ENCODE results near the gene GBX2.

Gene GBX2

GRCh38 chr2:236180076-236180816, 12.1 kb upstream of the GBX2 start:
- no peak for DNase-seq

DNA sequence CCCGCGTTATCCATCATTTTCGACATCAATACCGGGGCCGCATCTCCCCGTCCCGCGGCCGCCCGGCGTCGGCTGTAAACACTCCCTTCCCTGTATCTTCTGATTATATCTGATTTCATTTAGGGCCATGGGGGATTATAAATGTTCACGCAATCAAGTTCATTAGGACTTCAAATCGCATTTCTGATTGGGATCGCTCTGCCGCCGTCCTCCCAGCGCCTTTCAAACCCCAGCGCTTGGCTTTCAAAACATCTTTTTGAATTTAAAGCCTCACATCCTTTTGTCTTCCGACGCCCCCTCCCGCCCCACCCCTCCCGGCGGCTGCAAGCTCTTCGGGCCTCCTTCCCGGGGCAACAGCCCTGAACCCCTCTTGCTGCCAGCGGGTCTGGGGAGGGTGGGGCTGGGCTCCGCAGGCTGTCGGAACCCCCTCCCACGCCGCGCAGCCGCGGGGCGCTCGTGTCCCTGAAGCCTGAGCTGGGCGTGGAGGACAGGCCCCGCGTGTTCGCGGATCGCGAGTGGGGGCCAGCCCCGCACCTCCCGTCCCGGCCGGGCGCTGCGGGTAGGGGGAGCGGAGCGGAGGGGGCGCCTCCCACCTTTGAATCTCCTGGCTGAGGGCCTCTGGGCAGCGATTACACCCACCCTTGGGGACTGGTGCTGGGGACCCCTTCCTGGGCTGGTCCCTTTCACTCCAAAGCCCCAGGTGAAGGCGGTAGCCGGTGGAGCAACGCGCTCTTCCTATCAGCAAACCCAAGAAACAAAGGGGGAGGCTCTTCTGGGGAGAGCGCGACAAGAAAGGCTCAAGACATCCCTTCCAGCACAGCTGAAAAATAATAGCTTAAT, 11.3 kb upstream of the GBX2 start:
- no peak for DNase-seq

GRCh38 chr2:236178890-236179235, 10.7 kb upstream of the GBX2 start:
- DNase-seq: no peak

DNA sequence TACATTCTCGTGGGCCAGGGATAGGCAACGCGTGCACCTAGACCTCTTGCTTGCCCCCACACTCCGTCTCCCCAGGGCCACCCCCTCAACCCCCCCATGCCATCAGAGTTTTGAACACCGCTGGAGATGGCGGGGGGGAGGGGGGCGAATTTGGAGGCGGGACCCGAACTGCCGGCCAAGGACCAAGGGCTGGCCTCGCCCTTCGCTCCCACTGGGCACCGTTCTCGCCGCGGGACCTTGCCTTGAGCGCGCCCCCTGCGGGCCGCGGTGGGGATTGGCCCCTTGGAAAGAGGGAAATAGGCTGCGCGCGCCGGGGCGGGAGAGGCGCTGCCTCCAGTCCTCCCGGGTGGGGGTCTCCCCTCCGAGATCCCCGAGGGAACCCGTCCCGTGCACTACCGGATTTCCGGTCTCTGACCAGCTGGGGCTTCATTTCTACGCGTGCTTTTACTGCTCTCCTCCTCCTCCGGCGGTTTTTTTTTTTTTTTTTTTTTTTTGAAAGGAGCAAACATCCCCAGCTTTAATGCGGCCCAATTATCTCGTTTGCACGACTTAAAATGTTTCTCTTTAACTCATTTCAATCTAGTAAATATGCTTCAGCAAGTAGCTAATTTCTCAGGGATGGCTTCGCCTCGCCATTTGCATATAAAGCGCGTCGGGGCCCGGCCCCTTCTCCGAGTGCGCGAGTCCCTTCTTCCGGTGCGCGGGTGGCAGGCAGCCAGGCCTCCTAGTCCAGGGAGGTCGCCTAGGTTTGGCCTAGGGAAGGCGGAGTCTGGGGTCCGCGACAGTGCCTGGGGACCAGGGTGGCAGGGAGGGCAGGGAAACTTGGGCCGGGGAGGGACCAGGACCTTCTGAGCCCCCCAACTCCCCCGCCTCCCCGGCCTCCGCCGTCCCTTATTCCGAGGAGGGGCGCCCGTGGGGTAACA, 10.0 kb upstream of the GBX2 start:
- DNase-seq: no peak

- no peak for DNase-seq
Observed at GRCh38 chr2:236177604-236177966, 9.4 kb upstream of the GBX2 start.

GRCh38 chr2:236176951-236177350, 8.8 kb upstream of the GBX2 start:
- DNase-seq: no peak

DNA sequence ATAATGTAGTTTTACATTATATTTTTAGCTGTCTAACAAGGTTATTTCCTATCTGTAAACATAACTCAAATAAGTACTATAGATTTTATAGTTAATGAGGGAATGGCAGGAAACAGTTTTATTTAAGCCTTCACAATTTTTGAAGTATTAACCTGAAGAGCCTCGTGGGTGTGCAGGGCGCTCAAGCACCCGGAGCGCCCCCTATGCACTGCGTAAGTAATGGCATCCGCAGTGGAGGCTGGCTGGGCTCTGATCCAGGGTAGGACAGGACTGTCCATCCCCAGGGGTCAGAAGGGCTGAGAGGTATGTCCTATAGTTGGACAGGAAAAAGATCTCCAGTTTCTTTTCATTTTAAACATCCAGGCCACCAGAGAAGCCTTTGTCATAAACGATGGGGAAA, 8.2 kb upstream of the GBX2 start:
- no peak for DNase-seq

GRCh38 chr2:236175548-236176150, 7.5 kb upstream of the GBX2 start:
- DNase-seq: no peak

DNA sequence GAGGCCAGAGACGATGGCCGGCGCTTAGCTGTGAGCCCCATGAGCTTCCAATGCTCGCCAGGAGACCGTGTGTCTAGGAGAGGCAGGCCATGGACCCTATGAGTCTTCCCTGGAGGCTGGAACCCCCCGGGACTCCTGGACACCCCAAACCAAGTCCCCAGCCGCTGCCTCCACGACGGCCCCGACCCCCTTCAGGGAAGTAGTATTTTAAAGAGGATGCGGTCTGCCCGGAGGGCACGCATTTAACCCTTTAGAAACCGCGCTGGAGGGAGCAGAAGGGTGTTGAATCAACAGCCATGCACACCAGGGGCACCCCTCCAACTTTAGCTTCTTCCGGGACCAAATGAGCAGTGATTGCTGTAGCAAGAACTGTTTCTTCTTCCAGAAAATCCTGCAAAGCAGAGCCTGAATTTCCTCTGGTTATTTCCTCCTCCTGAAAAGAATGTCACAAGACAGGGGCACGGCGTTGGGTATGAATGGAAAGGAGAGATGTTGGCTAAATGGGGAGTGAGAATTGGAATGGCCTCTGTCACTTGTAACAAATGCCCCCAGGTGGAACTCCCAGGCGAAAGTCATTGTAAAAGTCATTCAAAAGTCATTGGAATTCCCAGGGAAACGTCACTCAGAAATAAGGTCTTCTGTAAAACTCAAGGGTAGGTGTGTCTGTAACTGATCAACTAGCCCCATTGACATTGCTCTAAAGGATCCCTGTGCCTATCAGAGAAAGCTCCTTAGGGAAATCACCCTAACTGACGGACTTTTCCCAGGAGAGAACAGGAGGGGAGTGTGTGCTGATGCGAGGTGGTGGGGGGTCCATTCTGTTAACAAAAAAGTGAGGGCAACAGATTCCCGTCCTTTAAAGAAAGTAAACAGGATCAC, 5.8 kb upstream of the GBX2 start:
- DNase-seq: no peak

DNA sequence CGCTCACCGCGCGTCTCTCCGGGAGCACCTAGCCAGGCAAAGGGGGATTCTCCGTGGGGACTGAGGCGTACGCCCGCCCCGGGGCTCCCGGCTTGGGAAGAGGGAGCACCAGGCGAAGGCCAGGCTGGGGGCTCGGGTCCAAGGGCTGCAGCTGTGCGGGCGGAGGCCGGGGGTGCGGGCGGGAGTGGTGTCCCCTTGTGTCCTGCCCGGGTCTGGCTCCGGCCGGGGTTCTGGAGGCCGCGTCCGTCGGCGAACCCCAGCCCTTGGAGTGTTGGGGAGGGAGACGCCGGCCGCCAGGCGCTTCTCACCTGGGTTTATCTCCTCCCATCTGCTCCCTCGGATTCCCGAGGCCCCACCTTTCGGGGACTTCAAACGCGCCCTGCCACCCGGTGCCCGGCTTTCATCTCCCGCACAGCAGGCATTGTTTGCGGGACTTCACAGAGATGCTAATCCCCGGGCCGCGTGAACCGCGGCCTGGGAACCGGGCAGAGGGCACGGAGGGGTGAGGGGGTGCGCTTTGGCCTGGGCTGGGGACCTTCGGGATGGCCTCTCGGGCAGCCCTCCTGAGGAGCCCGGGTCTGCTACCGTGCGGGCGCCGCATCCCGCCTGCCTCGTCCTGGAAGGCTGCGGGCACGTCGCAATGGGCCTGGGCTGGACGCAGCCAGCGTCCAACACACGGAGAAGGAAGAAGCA, 5.0 kb upstream of the GBX2 start:
- no peak for DNase-seq

DNA sequence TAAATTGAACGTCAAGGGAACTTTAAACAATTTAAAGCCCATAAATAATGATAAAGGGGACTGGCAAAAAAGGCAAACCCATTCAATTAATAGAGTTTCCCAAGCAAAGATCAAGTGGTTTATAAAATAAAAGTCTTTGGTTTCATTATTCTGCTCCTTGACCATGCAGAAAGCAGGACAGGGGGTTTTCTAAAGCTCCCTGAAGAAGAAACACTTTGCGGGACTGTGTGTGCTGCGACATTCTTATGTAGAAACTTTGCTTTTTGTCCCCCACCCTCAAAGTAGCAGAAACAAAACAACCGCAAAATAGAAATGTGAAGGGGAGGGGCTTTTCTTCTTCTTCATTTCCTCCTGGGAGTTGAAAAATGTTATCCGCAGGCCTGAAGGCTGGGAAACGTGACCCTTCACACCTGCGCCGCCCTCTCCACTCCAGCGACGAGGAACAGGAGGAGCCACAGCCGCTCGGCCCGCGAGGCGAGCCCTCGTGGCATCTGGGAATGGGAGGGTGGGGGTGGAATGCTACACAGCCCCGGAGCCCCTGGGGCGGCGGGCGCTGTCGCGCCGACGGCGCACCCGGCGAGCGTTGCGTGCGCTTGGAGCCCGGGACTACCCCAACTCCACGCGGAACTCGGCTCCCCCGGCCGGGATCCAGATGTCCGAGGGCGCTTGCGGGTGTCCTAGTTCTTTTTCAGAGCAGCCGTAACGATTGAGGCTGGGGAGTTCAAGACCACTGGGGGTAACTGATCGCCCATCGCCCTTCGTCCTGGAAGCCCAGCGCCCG, 4.3 kb upstream of the GBX2 start:
- DNase-seq: no peak

DNA sequence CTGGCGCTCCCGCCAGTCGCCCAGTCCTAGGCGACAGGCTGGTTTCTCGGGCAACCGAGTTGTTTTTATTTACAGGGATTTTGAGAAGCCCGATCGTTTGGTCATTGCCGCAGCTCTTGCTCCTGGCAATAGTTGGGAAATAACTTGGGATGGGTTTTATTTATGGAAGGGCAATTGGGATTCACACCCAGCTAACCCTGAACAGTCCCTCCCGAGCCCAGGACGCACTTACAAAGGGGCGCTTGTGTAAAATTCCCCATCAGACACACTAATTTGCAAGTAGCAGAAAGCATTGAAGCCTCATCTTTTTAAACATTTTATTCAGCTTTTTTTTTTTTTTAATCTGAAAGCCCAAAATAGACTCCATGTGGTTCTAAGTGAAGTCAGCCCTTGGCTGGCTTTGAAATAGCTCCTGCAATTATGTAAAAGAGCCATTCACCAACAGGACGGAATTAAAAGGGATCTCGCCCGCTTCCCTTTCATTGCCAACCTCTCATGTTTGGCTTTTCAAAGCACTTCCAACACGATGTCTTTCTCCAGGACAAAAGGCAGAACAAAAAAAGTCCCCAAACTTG, 3.6 kb upstream of the GBX2 start:
- no peak for DNase-seq

DNA sequence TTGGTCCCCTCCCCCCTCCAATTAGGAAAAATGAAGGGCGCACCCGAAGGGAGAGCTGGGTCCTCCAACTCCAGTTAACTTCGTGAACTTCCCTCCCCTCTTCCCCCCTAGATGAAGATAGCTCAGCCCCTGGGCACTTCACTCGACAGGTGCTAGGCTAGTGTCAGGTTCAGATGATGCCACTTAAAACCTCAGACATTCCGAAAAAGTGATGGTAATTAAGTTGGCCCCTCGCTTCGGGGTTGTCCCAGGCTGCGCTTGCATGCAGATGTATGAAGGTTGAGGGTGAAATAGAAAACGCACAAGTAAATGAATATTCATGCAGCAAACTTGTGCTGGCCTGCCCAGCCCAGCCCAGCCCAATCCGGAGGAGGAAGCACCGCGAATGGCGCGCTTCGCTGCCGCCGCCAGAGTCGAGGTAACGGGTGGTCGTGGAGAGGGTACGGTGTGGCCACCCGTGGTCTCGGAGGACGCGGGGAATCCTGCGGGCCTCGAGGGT, 3.0 kb upstream of the GBX2 start:
- DNase-seq: no peak

DNA sequence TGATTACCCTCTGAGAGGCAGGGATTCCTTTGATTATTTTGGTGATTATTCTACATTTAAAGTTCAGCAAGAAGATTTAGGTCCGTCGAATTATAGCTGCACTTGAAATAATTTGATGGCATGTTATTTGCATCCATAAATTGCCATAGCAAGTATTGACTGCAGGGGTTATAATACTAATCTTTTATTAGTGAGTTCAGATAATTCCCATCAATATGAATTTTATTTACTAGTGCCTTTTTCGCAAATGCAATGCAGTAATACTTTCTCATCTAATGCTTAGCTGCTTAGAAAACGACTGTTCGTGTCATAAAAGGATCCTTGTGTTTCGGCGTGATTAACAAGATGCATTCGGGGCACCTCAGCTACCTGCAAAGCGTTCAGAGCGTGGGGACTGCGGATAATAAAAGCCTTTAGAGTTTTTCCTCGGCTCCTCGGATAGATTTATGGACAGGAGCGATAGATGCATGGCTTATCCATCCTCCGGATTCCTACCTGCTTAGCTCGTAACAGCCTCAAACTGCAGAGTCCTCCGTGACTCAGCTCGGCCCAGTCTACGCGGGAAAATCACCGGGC, 2.5 kb upstream of the GBX2 start:
- DNase-seq: no peak

DNA sequence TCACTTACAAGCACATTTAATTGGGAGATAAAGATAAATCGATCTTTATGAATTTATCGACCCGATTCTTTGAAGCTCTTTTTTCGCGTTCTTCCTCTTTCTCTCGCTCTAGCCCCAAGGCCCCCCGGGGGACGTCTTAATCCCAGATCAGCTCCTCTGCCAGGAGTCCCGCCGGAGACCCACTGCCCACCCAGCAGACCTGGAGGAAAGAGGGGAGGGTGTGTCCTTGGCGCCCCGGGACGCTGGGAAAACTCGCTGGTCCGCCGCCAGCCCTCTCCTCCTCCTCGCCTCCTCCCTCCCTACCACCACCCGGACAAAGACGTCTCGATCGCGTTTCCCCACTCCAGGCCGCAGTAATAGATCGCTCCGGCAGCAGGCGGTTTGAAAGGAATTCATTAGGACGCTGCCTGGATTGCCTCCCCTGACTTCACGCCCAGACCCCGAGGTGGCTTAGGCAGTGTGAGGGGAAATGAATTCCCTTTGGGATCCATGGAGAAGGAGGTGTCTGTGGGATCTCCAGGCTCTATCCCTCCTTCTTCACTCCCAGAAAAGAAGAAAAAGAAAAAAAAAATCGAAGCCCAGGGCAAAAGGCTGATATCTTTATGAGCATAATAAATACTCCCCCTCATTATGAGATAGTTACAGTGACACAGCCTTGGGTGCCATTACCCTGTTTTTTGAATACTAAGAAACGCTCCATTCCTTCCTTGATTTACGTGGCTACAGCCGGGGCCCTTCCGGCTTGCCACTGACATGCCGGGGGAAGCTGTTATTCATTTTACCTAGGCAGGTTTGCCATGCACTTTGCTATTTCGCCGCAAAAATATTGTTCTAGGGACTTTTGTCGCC, 1.8 kb upstream of the GBX2 start:
- no peak for DNase-seq

- no peak for DNase-seq
Observed at GRCh38 chr2:236169151-236169721, 1.1 kb upstream of the GBX2 start.

GRCh38 chr2:236167297-236168109, 683 bp downstream of the GBX2 start:
- DNase-seq: no peak
